ENCODE measurements around the gene MDFIC2. TPM values are rescaled to one million over a fixed set of nuclear protein-coding genes. Genes with fewer than 3 reads are reported as not detected.

The MDFIC2 gene
- total and polyA plus RNA-seq, 2 experiments from 2014 or later: not detected

DNA sequence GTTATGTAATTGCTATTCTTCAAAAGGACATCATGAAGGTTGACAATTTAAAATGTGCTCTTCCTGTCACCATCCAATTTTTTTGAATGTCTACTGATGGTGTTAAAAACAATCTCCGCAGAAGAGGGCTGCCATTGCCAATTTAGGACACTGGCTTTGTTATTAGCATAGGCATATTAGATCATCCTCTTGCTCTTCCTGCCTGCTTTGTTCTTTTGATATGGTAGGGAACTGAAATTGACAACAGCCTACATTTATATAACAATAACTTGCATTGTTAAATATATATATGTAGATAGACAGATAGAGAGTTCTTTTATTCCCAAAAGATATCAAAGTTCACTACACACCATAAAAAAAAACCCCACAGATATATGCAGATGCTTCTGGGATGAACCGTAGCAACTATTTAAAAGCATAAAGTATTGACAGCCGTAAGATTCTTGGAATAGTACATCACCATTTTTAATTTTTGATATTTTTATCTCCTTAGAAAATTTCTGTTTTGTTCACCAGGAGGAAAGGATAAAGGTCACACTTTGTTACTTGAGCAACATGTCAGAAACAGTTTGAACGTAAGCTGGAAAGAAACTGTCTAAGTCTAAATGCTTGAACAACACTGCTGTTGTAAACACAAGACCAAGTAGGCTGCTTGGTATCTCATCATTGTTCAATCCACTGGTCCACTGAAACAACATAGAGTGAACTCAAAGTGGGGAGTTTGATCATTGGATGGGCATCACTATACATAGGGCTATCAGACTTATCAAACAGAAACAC lies 66.5 kb downstream of the MDFIC2 start:
- H3K4me3 Mint-ChIP-seq: no peak overlapping the region

DNA sequence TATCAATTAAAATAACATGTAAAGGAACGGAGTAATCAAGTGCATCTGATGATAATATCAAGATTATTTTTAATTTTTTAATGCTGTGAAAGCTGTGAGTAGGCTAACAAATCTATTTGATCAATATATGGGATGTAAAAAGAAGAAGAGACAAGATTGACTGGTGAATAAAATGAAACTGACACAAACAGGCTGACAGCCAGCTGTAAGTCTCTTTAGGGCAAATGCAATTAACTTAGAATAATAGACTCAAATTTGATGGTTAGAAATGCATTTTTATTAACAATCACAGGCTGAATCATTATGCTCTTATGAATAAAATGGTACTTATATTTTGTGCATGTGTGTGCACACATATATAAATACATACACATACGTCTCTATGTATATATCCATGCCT lies 68.0 kb downstream of the MDFIC2 start:
- no peak overlapping the region for H3K4me3 ChIP-seq
- Mint-ChIP-seq H3K27me3 (ENCODE audit: insufficient read depth, low read depth, poor library complexity) (no peaks in the 10 kb centered on the region), H3K4me3 (no peak overlapping the region), H3K4me1 (peaks cover 36% of the 10 kb centered on the region), H3K36me3 (ENCODE audit: low read depth) (no peaks in the 10 kb centered on the region), H3K9me3 (no peaks in the 10 kb centered on the region), H3K27ac (no peak overlapping the region)
- ATAC-seq (no peak), DNase-seq (ENCODE audit: low spot score) (no peak)
- peaks cover 6% of the 10 kb centered on the region; the same call in 1 of the 2 replicates for H3K9me2 ChIP-seq (ENCODE audit: insufficient read depth)
- H3K27ac ChIP-seq (ENCODE audit: low read depth): no peak overlapping the region
- no peaks in the 10 kb centered on the region for H3K36me3 ChIP-seq (ENCODE audit: insufficient read depth)
- TF ChIP-seq JUNB (IDR thresholded peaks at IDR 0.05; ENCODE audit: unreplicated experiment) (no peak), EZH2phosphoT487 (IDR thresholded peaks at IDR 0.05; ENCODE audit: unreplicated experiment) (no peak), EZH2 (IDR thresholded peaks at IDR 0.05; ENCODE audit: low read depth, unreplicated experiment) (no peak), ZNF114 (CRISPR knock-in tag; IDR thresholded peaks at IDR 0.05) (no peak), CREB1 (CRISPR knock-in tag; IDR thresholded peaks at IDR 0.05; ENCODE audit: low read depth) (no peak), STAT1 (IDR thresholded peaks at IDR 0.05; ENCODE audit: unreplicated experiment) (no peak), ZNF331 (CRISPR knock-in tag; IDR thresholded peaks at IDR 0.05; ENCODE audit: low read depth) (no peak)
- TF ChIP-seq, protein P1, sequence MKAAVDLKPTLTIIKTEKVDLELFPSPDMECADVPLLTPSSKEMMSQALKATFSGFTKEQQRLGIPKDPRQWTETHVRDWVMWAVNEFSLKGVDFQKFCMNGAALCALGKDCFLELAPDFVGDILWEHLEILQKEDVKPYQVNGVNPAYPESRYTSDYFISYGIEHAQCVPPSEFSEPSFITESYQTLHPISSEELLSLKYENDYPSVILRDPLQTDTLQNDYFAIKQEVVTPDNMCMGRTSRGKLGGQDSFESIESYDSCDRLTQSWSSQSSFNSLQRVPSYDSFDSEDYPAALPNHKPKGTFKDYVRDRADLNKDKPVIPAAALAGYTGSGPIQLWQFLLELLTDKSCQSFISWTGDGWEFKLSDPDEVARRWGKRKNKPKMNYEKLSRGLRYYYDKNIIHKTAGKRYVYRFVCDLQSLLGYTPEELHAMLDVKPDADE (IDR thresholded peaks at IDR 0.05): no peak
- TF ChIP-seq, protein P2, sequence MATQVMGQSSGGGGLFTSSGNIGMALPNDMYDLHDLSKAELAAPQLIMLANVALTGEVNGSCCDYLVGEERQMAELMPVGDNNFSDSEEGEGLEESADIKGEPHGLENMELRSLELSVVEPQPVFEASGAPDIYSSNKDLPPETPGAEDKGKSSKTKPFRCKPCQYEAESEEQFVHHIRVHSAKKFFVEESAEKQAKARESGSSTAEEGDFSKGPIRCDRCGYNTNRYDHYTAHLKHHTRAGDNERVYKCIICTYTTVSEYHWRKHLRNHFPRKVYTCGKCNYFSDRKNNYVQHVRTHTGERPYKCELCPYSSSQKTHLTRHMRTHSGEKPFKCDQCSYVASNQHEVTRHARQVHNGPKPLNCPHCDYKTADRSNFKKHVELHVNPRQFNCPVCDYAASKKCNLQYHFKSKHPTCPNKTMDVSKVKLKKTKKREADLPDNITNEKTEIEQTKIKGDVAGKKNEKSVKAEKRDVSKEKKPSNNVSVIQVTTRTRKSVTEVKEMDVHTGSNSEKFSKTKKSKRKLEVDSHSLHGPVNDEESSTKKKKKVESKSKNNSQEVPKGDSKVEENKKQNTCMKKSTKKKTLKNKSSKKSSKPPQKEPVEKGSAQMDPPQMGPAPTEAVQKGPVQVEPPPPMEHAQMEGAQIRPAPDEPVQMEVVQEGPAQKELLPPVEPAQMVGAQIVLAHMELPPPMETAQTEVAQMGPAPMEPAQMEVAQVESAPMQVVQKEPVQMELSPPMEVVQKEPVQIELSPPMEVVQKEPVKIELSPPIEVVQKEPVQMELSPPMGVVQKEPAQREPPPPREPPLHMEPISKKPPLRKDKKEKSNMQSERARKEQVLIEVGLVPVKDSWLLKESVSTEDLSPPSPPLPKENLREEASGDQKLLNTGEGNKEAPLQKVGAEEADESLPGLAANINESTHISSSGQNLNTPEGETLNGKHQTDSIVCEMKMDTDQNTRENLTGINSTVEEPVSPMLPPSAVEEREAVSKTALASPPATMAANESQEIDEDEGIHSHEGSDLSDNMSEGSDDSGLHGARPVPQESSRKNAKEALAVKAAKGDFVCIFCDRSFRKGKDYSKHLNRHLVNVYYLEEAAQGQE (IDR thresholded peaks at IDR 0.05; ENCODE audit: unreplicated experiment): no peak
- H3F3A ChIP-seq (replicated peaks; ENCODE audit: low read depth): no peaks in the 10 kb centered on the region
- no peaks in the 10 kb centered on the region for H3K27me3 ChIP-seq (ENCODE audit: insufficient read depth)
- peaks cover 32% of the 10 kb centered on the region for H3K4me1 ChIP-seq (ENCODE audit: insufficient read depth)
- H3K4me2 ChIP-seq: no peak overlapping the region
- no peak overlapping the region for H2AFZ ChIP-seq
- no peaks in the 10 kb centered on the region for H3K79me2 ChIP-seq (replicated peaks; ENCODE audit: insufficient read depth)
- H4K20me1 ChIP-seq (replicated peaks; ENCODE audit: insufficient read depth): no peaks in the 10 kb centered on the region

More for the DNA sequence above, 66.5 kb downstream of the MDFIC2 start:
- no peaks in the 10 kb centered on the region for H3F3A ChIP-seq (replicated peaks; ENCODE audit: low read depth)
- H3K9me2 ChIP-seq (ENCODE audit: insufficient read depth): peaks cover 6% of the 10 kb centered on the region; the same call in 1 of the 2 replicates
- no peak overlapping the region for H2AFZ ChIP-seq
- DNase-seq (ENCODE audit: low spot score): no peak
- H3K4me2 ChIP-seq: peak overlapping the region; percentile 69; the same call in 1 of the 2 replicates
- no peaks in the 10 kb centered on the region for H3K36me3 ChIP-seq (ENCODE audit: insufficient read depth)
- no peak for TF ChIP-seq CREB1 (CRISPR knock-in tag; IDR thresholded peaks at IDR 0.05; ENCODE audit: low read depth)
- TF ChIP-seq NANOG (IDR thresholded peaks at IDR 0.05; ENCODE audit: borderline replicate concordance): 0 out of 2 replicates have a peak, but pooled peaks have one; percentile 22
- TF ChIP-seq, protein P1 (IDR thresholded peaks at IDR 0.05): no peak
- no peak for TF ChIP-seq STAT1 (IDR thresholded peaks at IDR 0.05; ENCODE audit: unreplicated experiment)
- H3K9me3 Mint-ChIP-seq: no peaks in the 10 kb centered on the region
- H3K4me1 ChIP-seq (ENCODE audit: insufficient read depth): peaks cover 21% of the 10 kb centered on the region
- H3K4me3 ChIP-seq: peak overlapping the region; percentile 23; the same call in 1 of the 2 replicates
- no peaks in the 10 kb centered on the region for H3K79me2 ChIP-seq (replicated peaks; ENCODE audit: insufficient read depth)
- H3K27ac ChIP-seq (ENCODE audit: low read depth): no peak overlapping the region
- H3K36me3 Mint-ChIP-seq (ENCODE audit: low read depth): no peaks in the 10 kb centered on the region
- H3K27me3 Mint-ChIP-seq (ENCODE audit: insufficient read depth, low read depth, poor library complexity): no peaks in the 10 kb centered on the region
- peaks cover 24% of the 10 kb centered on the region for H3K4me1 Mint-ChIP-seq
- no peak for ATAC-seq
- H3K27ac Mint-ChIP-seq: no peak overlapping the region
- no peaks in the 10 kb centered on the region for H4K20me1 ChIP-seq (replicated peaks; ENCODE audit: insufficient read depth)
- H3K27me3 ChIP-seq (ENCODE audit: insufficient read depth): no peaks in the 10 kb centered on the region
